IMR-90 (cell line): ENCODE results near the gene UGT2B7. TPM values are rescaled to one million over a fixed set of nuclear protein-coding genes. Genes with fewer than 3 reads are reported as not detected.

ENCODE experiments used
- ATAC-seq: fragments of 200-7000 bp; cut with Tn5 transposase; 2 replicates; pipeline ENCODE4 v1.9.1; 2020; ENCODE audit warnings: low read depth, mild to moderate bottlenecking, moderate library complexity
- BruUV-seq: library from RNA; stranded (reverse); fragments of 400-500 nt; replicated peaks from 2 replicates; lab custom pipeline; 2021; lab: Mats Ljungman, UMichigan
- CTCF ChIA-PET: fragments of 300-600 bp; formaldehyde crosslinking; extraction: SDS; loops from one replicate; lab custom pipeline; 2021; ENCODE audit warnings: antibody characterized with exemption; lab: Yijun Ruan, JAX
- POLR2A ChIA-PET: fragments of 300-600 bp; sonication (Branson Sonifier 250); formaldehyde crosslinking; loops from one replicate; lab custom pipeline; 2022; ENCODE audit warnings: antibody characterized with exemption; ENCODE audit not compliant: unreplicated experiment; lab: Charles Lee
- DNase-seq: peaks from one replicate; pipeline ENCODE4 v3.0.0; 2013
- H2AFZ ChIP-seq: replicated peaks from 2 replicates; pipeline ENCODE3; 2013; ENCODE audit warnings: low read length, mild to moderate bottlenecking; ENCODE audit not compliant: poor library complexity
- H2AK5ac ChIP-seq: 2 replicates; pipeline ENCODE4 v1.6.1; 2013; ENCODE audit warnings: low read depth, low read length, inconsistent platforms
- H2AK9ac ChIP-seq: replicated peaks from 2 replicates; pipeline ENCODE3; 2013; ENCODE audit warnings: mild to moderate bottlenecking, low read depth, low read length, moderate library complexity; ENCODE audit not compliant: poor library complexity
- H2BK120ac ChIP-seq: 2 replicates; pipeline ENCODE4 v1.6.1; 2013; ENCODE audit warnings: low read depth, low read length, inconsistent platforms
- H2BK15ac ChIP-seq: 3 replicates; pipeline ENCODE4 v1.6.1; 2013; ENCODE audit warnings: low read depth, low read length, inconsistent platforms
- H2BK20ac ChIP-seq: 2 replicates; pipeline ENCODE4 v1.6.1; 2013; ENCODE audit warnings: low read depth, mild to moderate bottlenecking, inconsistent platforms, low read length, moderate library complexity
- H2BK5ac ChIP-seq: 2 replicates; pipeline ENCODE4 v1.6.1; 2013; ENCODE audit warnings: mild to moderate bottlenecking, low read depth, low read length, inconsistent platforms; ENCODE audit not compliant: poor library complexity, severe bottlenecking
- H3K14ac ChIP-seq: replicated peaks from 2 replicates; pipeline ENCODE4 v1.6.1; 2013; ENCODE audit warnings: low read depth, low read length, inconsistent platforms
- H3K18ac ChIP-seq: 2 replicates; pipeline ENCODE4 v1.6.1; 2013; ENCODE audit warnings: low read depth, low read length, control low read depth
- H3K23ac ChIP-seq: 2 replicates; pipeline ENCODE4 v1.6.1; 2013; ENCODE audit warnings: low read depth, low read length, inconsistent platforms
- H3K27ac ChIP-seq: 2 replicates; pipeline ENCODE4 v1.5.1; 2013; ENCODE audit warnings: mild to moderate bottlenecking, control low read depth, low read length; ENCODE audit not compliant: insufficient read depth
- H3K27me3 ChIP-seq: 2 replicates; pipeline ENCODE4 v1.6.1; 2013; ENCODE audit warnings: low read length; ENCODE audit not compliant: control insufficient read depth, insufficient read depth
- H3K36me3 ChIP-seq: 2 replicates; pipeline ENCODE4 v1.6.1; 2013; ENCODE audit warnings: low read length, mixed read lengths; ENCODE audit not compliant: control insufficient read depth, insufficient read depth
- H3K4ac ChIP-seq: 2 replicates; pipeline ENCODE4 v1.6.1; 2013; ENCODE audit warnings: low read depth, low read length, inconsistent platforms
- H3K4me1 ChIP-seq: 2 replicates; pipeline ENCODE4 v1.6.1; 2013; ENCODE audit warnings: low read length, mixed read lengths; ENCODE audit not compliant: control insufficient read depth, insufficient read depth
- H3K4me2 ChIP-seq: 2 replicates; pipeline ENCODE4 v1.6.1; 2013; ENCODE audit warnings: low read depth, mild to moderate bottlenecking, control low read depth, low read length, moderate library complexity
- H3K4me3 ChIP-seq: 2 replicates; pipeline ENCODE4 v1.5.1; 2013; ENCODE audit warnings: low read depth, mild to moderate bottlenecking, control low read depth, low read length, moderate library complexity; ENCODE audit not compliant: insufficient read depth
- H3K56ac ChIP-seq: 2 replicates; pipeline ENCODE4 v1.6.1; 2013; ENCODE audit warnings: low read length, inconsistent platforms; ENCODE audit not compliant: insufficient read depth; ENCODE audit errors: extremely low read depth
- H3K79me1 ChIP-seq, 2 experiments: 2 replicates each; pipeline ENCODE4 v1.6.1; 2013; ENCODE audit warnings: low read length in 2 of 2, inconsistent platforms in 1 of 2, low read depth in 1 of 2
- H3K9ac ChIP-seq: 2 replicates; pipeline ENCODE4 v1.6.1; 2013; ENCODE audit warnings: low read depth, low read length, control low read depth
- H3K9me1 ChIP-seq: 2 replicates; pipeline ENCODE4 v1.6.1; 2013; ENCODE audit warnings: low read length, inconsistent platforms; ENCODE audit not compliant: insufficient read depth
- H3K9me3 ChIP-seq: 2 replicates; pipeline ENCODE4 v1.6.1; 2013; ENCODE audit warnings: low read length; ENCODE audit not compliant: control insufficient read depth, insufficient read depth
- H4K20me1 ChIP-seq: 2 replicates; pipeline ENCODE4 v1.6.1; 2013; ENCODE audit warnings: low read length, inconsistent platforms; ENCODE audit not compliant: insufficient read depth
- H4K5ac ChIP-seq: 2 replicates; pipeline ENCODE4 v1.6.1; 2013; ENCODE audit warnings: mild to moderate bottlenecking, low read depth, low read length, control low read depth
- H4K8ac ChIP-seq, 2 experiments: 2 replicates each; pipeline ENCODE4 v1.6.1; 2013; ENCODE audit warnings: low read depth in 2 of 2, low read length in 2 of 2, control low read depth in 1 of 2, inconsistent platforms in 1 of 2
- H4K91ac ChIP-seq: 2 replicates; pipeline ENCODE4 v1.6.1; 2013; ENCODE audit warnings: low read depth, low read length, inconsistent platforms; ENCODE audit not compliant: insufficient read depth
- BHLHE40 ChIP-seq: fragments of 150-350 bp; IDR thresholded peaks from 2 replicates; pipeline ENCODE4 v1.6.1; 2016; ENCODE audit warnings: mild to moderate bottlenecking, low read depth, low read length
- CEBPB ChIP-seq: IDR thresholded peaks from 2 replicates; pipeline ENCODE4 v1.6.1; 2012; ENCODE audit warnings: low read depth, low read length, improper control_type of control experiment
- CHD1 ChIP-seq: IDR thresholded peaks from 2 replicates; pipeline ENCODE4 v1.6.1; 2012; ENCODE audit warnings: low read depth, low read length, improper control_type of control experiment
- CTCF ChIP-seq: conservative IDR thresholded peaks from 2 replicates; pipeline ENCODE4 v1.5.1; 2012; ENCODE audit warnings: mild to moderate bottlenecking, low read depth, low read length, improper control_type of control experiment
- ELK1 ChIP-seq: fragments of 150-350 bp; IDR thresholded peaks from 2 replicates; pipeline ENCODE4 v1.6.1; 2016; ENCODE audit warnings: low read depth, mild to moderate bottlenecking, low read length, moderate library complexity, borderline replicate concordance
- FOS ChIP-seq: fragments of 150-350 bp; IDR thresholded peaks from 2 replicates; pipeline ENCODE4 v1.6.1; 2016; ENCODE audit warnings: low read depth, low read length
- MAFK ChIP-seq: IDR thresholded peaks from 2 replicates; pipeline ENCODE4 v1.6.1; 2012; ENCODE audit warnings: low read depth, low read length, improper control_type of control experiment
- MAZ ChIP-seq: IDR thresholded peaks from 2 replicates; pipeline ENCODE4 v1.6.1; 2012; ENCODE audit warnings: low read depth, mild to moderate bottlenecking, low read length, improper control_type of control experiment, moderate library complexity, borderline replicate concordance
- MXI1 ChIP-seq: IDR thresholded peaks from 2 replicates; pipeline ENCODE4 v1.6.1; 2012; ENCODE audit warnings: low read depth, mild to moderate bottlenecking, low read length, moderate library complexity, borderline replicate concordance
- NFE2L2 ChIP-seq: fragments of 150-350 bp; IDR thresholded peaks from 2 replicates; pipeline ENCODE4 v1.6.1; 2016; ENCODE audit warnings: low read depth, mild to moderate bottlenecking, low read length
- POLR2A ChIP-seq: IDR thresholded peaks from 2 replicates; pipeline ENCODE4 v1.6.1; 2012; ENCODE audit warnings: mild to moderate bottlenecking, low read depth, low read length
- RAD21 ChIP-seq: IDR thresholded peaks from 2 replicates; pipeline ENCODE4 v1.6.1; 2012; ENCODE audit warnings: low read length, improper control_type of control experiment
- RCOR1 ChIP-seq: IDR thresholded peaks from 2 replicates; pipeline ENCODE4 v1.6.1; 2012; ENCODE audit warnings: mild to moderate bottlenecking, low read length, improper control_type of control experiment; ENCODE audit not compliant: insufficient replicate concordance
- RFX5 ChIP-seq: IDR thresholded peaks from 2 replicates; pipeline ENCODE4 v1.8.0; 2012; ENCODE audit warnings: low read depth, mild to moderate bottlenecking, low read length, moderate library complexity
- SMC3 ChIP-seq: fragments of 150-350 bp; IDR thresholded peaks from 2 replicates; pipeline ENCODE4 v1.6.1; 2016; ENCODE audit warnings: low read depth, mild to moderate bottlenecking, antibody characterized with exemption, low read length, moderate library complexity
- WGBS, 2 experiments: methylation state at CpG; one replicate each; pipeline versions ENCODE4 v1.1.5 to v1.1.7; 2013; ENCODE audit warnings: missing lambda C conversion rate in 2 of 2; ENCODE audit not compliant: insufficient read length in 1 of 2; ENCODE audit errors: extremely low coverage in 2 of 2; 5-methylcytosine and 5-hydroxymethylcytosine counted together
- dilution Hi-C: fragments of 300-500 bp; cut with HindIII; formaldehyde crosslinking; loops from one replicate; pipeline ENCODE4 v1.14.3; 2018; ENCODE audit warnings: low sequenced_read_pairs; ENCODE audit not compliant: unreplicated experiment
- in situ Hi-C: fragments of 300-500 bp; cut with MboI; formaldehyde crosslinking; loops from 3 replicates; pipeline ENCODE4 v1.14.3; 2019; ENCODE audit warnings: low sequenced_read_pairs, inconsistent platforms, mixed read lengths
- intact Hi-C: fragments of 100-400 bp; cut with micrococcal nuclease; formaldehyde crosslinking; loops from 2 replicates; pipeline ENCODE4 v1.10.0; 2022
- polyA plus RNA-seq, 3 experiments: library from polyadenylated mRNA; depleted of rRNA; stranded (reverse); fragments of >200 nt; gene quantifications; 2 replicates each; pipeline ENCODE4 v1.2.3, GENCODE V29; 2012; ENCODE audit warnings: low replicate concordance in 1 of 3
- total RNA-seq: library from RNA; depleted of rRNA; stranded (reverse); fragments of >200 nt; gene quantifications from 2 replicates; pipeline ENCODE4 v1.2.3, GENCODE V29; 2012
- TF ChIP-seq, protein P1 (sequence below): fragments of 150-350 bp; IDR thresholded peaks from 2 replicates; pipeline ENCODE4 v1.6.1; 2017; ENCODE audit warnings: mild to moderate bottlenecking, antibody characterized with exemption, low read length, low read depth

The UGT2B7 gene
- total and polyA plus RNA-seq, 2 of the 4 experiments (the other 2 are of a cell fraction) = 0.10 TPM; not detected in 1

DNA sequence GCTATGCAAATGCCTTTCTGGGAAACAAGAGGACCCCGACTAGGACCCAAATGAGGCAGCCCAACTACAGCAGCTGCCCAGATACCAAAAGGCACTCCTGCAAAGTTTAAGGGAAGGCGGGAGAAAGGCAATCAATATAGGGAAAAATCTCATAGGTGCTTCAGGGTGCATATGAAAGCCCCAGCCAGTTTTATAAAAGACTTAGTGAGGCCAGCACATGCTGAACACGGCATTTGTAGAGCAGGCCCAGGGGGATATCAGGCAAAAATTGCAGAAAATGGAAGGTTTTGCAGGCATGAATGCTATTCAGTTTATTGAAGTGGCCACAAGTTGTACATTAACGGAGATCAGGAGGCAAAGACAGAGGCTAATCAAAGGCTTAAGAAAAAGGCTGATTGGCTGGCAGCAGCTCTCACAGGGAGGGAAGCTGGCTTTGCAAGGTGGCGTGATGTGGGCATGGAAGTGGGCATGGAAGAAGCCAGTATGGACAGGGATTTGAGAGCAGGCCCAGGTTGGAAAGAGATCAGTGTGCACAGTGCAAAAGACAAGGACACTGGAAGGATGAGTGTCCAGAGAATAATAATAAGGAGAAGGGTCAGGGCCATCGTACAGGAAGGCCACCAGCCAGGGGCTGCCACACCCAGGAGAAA lies 37.7 kb upstream of the UGT2B7 start:
- no peaks in the 10 kb centered on the region for H3K9me1 ChIP-seq
- intact Hi-C loops = no loop called here
- no peak overlapping the region for H3K27ac ChIP-seq
- H4K8ac ChIP-seq = no peak overlapping the region
- peak overlapping the region; percentile 83 for H2AFZ ChIP-seq
- H3K23ac ChIP-seq = no peak overlapping the region
- no peak overlapping the region for H2AK9ac ChIP-seq
- dilution Hi-C loops = no loop called here
- peak overlapping the region; percentile 72; the same call in 1 of the 2 replicates for H2BK20ac ChIP-seq
- no peaks in the 10 kb centered on the region for H3K79me1 ChIP-seq
- no peak overlapping the region for H3K14ac ChIP-seq
- no peaks in the 10 kb centered on the region for H3K9me3 ChIP-seq
- H3K56ac ChIP-seq = no peak overlapping the region
- 0 out of 2 replicates have a peak overlapping the region, but pooled peaks have one; percentile 31 for H3K4ac ChIP-seq
- no peaks in the 10 kb centered on the region for H3K36me3 ChIP-seq
- CTCF ChIA-PET = no interaction called here
- H2BK15ac ChIP-seq = peak overlapping the region; percentile 14; the same call in 1 of the 3 replicates
- peak overlapping the region; percentile 60; the same call in 1 of the 2 replicates for H2BK120ac ChIP-seq
- H3K4me3 ChIP-seq = no peak overlapping the region
- in situ Hi-C loops = no loop called here
- BruUV-seq = no TSS peak
- H3K18ac ChIP-seq = no peak overlapping the region
- WGBS, 2 experiments = 78% methylated on average over 4 of the region's 6 CpGs; no CpG with 5 or more reads in 1 of the 2 experiments
- no peaks in the 10 kb centered on the region for H3K27me3 ChIP-seq
- POLR2A ChIA-PET = no interaction called here
- no peak overlapping the region for H3K9ac ChIP-seq
- no peak overlapping the region for H2AK5ac ChIP-seq
- DNase-seq (no peak), ATAC-seq (no peak)
- H4K5ac ChIP-seq = peak overlapping the region; percentile 57; the same call in 1 of the 2 replicates
- TF ChIP-seq FOS (no peak), RCOR1 (no peak), CHD1 (no peak), BHLHE40 (no peak), ELK1 (no peak), CTCF (no peak), MXI1 (no peak), MAZ (no peak), RAD21 (no peak), POLR2A (no peak), SMC3 (no peak), RFX5 (no peak), NFE2L2 (no peak), MAFK (no peak), CEBPB (no peak)
- TF ChIP-seq, protein P1, sequence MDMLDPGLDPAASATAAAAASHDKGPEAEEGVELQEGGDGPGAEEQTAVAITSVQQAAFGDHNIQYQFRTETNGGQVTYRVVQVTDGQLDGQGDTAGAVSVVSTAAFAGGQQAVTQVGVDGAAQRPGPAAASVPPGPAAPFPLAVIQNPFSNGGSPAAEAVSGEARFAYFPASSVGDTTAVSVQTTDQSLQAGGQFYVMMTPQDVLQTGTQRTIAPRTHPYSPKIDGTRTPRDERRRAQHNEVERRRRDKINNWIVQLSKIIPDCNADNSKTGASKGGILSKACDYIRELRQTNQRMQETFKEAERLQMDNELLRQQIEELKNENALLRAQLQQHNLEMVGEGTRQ = no peak
- H4K91ac ChIP-seq = no peak overlapping the region
- H3K4me2 ChIP-seq = no peak overlapping the region
- no peaks in the 10 kb centered on the region for H4K20me1 ChIP-seq
- H2BK5ac ChIP-seq = no peak overlapping the region
- H3K4me1 ChIP-seq = peaks cover 5% of the 10 kb centered on the region
